A673 (cell line): ENCODE measurements around the gene DAPK3.
"Not testable (repeated sequence)": the region's sequence is repeated elsewhere in the genome, so short reads cannot be mapped to it uniquely, and the experiment has no call there.

ENCODE experiments used
- EZH2 ChIP-seq: fragments of 200-600 bp; sonication (generic); IDR thresholded peaks from 2 replicates; pipeline ENCODE4 v1.6.1; 2017; ENCODE audit warnings: borderline replicate concordance, low read depth, mild to moderate bottlenecking, mixed read lengths, antibody characterized with exemption, low read length; ENCODE audit not compliant: poor library complexity, severe bottlenecking
- TF ChIP-seq, protein P1 (sequence below): fragments of 300-800, 200-600 bp; sonication (generic); conservative IDR thresholded peaks from 2 replicates; pipeline ENCODE4 v1.5.1; 2017; ENCODE audit warnings: low read depth, mild to moderate bottlenecking, antibody characterized with exemption, low read length, moderate library complexity, mixed read lengths

- not testable (repeated sequence) for TF ChIP-seq EZH2
- TF ChIP-seq, protein P1, sequence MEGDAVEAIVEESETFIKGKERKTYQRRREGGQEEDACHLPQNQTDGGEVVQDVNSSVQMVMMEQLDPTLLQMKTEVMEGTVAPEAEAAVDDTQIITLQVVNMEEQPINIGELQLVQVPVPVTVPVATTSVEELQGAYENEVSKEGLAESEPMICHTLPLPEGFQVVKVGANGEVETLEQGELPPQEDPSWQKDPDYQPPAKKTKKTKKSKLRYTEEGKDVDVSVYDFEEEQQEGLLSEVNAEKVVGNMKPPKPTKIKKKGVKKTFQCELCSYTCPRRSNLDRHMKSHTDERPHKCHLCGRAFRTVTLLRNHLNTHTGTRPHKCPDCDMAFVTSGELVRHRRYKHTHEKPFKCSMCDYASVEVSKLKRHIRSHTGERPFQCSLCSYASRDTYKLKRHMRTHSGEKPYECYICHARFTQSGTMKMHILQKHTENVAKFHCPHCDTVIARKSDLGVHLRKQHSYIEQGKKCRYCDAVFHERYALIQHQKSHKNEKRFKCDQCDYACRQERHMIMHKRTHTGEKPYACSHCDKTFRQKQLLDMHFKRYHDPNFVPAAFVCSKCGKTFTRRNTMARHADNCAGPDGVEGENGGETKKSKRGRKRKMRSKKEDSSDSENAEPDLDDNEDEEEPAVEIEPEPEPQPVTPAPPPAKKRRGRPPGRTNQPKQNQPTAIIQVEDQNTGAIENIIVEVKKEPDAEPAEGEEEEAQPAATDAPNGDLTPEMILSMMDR: not testable (repeated sequence)
Measured at GRCh38 chr19:4005436-4005835, 34.5 kb upstream of the DAPK3 start.
